ENCODE results near the gene PDP2. TPM values are rescaled to one million over a fixed set of nuclear protein-coding genes. Genes with fewer than 3 reads are reported as not detected.

Gene PDP2
- total and polyA plus RNA-seq, 10 of the 15 experiments (the other 5 are each of a cell fraction or from before 2014, with no cell fraction given), result 1.9 to 31.1 (median 6.2) TPM

DNA sequence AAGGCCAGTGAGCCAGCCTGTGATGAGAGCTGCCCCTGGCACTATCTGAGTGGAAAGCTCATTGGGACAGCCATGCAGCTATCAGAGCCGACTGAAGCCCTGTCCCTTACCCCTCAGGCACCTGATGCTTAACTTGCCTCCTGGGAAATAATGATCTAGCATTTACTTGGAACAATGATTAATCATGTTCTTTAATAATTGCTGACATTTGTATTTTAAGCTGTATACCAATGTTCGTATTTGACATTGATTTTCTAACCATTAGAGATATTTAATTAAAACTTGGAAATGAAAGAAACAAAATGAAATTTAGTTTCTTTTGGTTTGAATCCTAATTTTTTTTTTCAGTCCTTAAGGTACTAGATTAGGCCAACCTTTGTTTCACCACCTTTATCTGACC is 10.5 kb downstream of the PDP2 start (continued):
- TF ChIP-seq BMI1 (IDR thresholded peaks at IDR 0.05; ENCODE audit: borderline replicate concordance), result no peak
- no peak for TF ChIP-seq POU2F2 (IDR thresholded peaks at IDR 0.05; ENCODE audit: borderline replicate concordance, low read depth, low read length)
- TF ChIP-seq, protein P1, sequence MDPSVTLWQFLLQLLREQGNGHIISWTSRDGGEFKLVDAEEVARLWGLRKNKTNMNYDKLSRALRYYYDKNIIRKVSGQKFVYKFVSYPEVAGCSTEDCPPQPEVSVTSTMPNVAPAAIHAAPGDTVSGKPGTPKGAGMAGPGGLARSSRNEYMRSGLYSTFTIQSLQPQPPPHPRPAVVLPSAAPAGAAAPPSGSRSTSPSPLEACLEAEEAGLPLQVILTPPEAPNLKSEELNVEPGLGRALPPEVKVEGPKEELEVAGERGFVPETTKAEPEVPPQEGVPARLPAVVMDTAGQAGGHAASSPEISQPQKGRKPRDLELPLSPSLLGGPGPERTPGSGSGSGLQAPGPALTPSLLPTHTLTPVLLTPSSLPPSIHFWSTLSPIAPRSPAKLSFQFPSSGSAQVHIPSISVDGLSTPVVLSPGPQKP (IDR thresholded peaks at IDR 0.05; ENCODE audit: low read depth, low read length), result no peak
- no peak for TF ChIP-seq CHD4 (IDR thresholded peaks at IDR 0.05)

DNA sequence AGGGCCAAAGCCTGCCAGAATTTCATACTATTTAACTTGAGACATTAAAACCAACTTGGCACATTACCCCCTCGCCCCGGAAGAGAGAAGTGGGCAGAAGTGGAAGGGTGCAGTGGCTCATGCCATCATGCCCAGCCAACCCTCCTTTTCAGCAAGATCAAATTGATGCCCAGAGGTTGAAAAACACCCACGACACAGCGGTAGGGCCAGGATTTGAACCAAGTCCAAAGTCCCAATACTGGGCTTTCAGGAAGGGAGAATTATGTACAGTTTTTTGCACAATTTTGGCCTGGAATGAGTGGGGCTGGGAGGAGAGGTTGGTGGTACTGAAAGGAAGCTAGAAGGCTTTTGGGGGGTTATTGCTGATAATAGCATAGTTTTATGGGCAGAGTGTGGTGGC is 11.0 kb downstream of the PDP2 start:
- POLR2A ChIA-PET, result interaction anchor here (1.5 kb wide), 1 partner anchor 9 kb away, joined by 5 read pairs; no protein-coding TSS in a partner anchor
- Histone ChIP-seq H3K27me3 (replicated peaks in 1 of 2; ENCODE audit: control insufficient read depth in 2 of 2, insufficient read depth in 2 of 2, low read length in 1 of 2) (no peaks in the 10 kb centered on the region), H3K36me3 (ENCODE audit: control insufficient read depth in 2 of 2, insufficient read depth in 2 of 2, low read length in 1 of 2) (peaks cover 0 to 3% of the 10 kb centered on the region in 2 experiments; a peak in 2 of 4 replicates), H2AFZ (ENCODE audit: control insufficient read depth, low read depth, low read length) (no peak overlapping the region), H3K27ac (ENCODE audit: control insufficient read depth, insufficient read depth) (no peak overlapping the region), H3K9ac (ENCODE audit: control insufficient read depth, insufficient read depth, low read length) (no peak overlapping the region), H4K20me1 (ENCODE audit: control insufficient read depth, insufficient read depth) (no peaks in the 10 kb centered on the region), H3K4me3 (no peak overlapping the region), H3K4me2 (ENCODE audit: control insufficient read depth, insufficient read depth) (no peak overlapping the region), H3K4me1 (ENCODE audit: control insufficient read depth, insufficient read depth, low read length) (no peaks in the 10 kb centered on the region; the same call in 1 of the 2 replicates), H3K9me3 (replicated peaks; ENCODE audit: control insufficient read depth, insufficient read depth, low read length) (no peaks in the 10 kb centered on the region), H3K79me2 (ENCODE audit: control insufficient read depth, insufficient read depth, low read length) (no peaks in the 10 kb centered on the region)
- CTCF ChIA-PET, result interaction anchor here (1.6 to 9.7 kb wide), 4 partner anchors 9 to 56 kb away, joined by 4 to 77 read pairs (median 10); partner anchors contain the start of gene RRAD
- ATAC-seq, result no peak
- in situ Hi-C loops (cut with MboI) (no loop called here), intact Hi-C loops (cut with micrococcal nuclease; ENCODE audit: unreplicated experiment) (no loop called here)
- BruUV-seq (replicated peaks), result no TSS peak
- 95% methylated on average over 4 of the region's 4 CpGs for WGBS (ENCODE audit: insufficient coverage, insufficient replicate concordance, low lambda C conversion rate, missing lambda C conversion rate)
- no peak for FAIRE-seq
- SMC1A ChIA-PET (ENCODE audit: uncharacterized antibody, unreplicated experiment), result interaction anchor here (2.0 to 2.3 kb wide), 2 partner anchors 9 to 37 kb away, joined by 6 to 7 read pairs; no protein-coding TSS in a partner anchor
- RAD21 ChIA-PET (ENCODE audit: unreplicated experiment), result interaction anchor here (1.1 kb wide), 1 partner anchor 11 kb away, joined by 3 read pairs; the partner anchor contains the start of gene PDP2
- DNase-seq (ENCODE audit: low read depth, low spot score), result no peak
- TF ChIP-seq BMI1 (IDR thresholded peaks at IDR 0.05; ENCODE audit: borderline replicate concordance), result no peak
- no peak for TF ChIP-seq HDGF (IDR thresholded peaks at IDR 0.05)
- no peak for TF ChIP-seq NFXL1 (IDR thresholded peaks at IDR 0.05; ENCODE audit: borderline replicate concordance)
- TF ChIP-seq RAD51 (IDR thresholded peaks at IDR 0.05), result no peak
- no peak for TF ChIP-seq POU2F2 (IDR thresholded peaks at IDR 0.05; ENCODE audit: borderline replicate concordance, low read depth, low read length)
- TF ChIP-seq, protein P2, sequence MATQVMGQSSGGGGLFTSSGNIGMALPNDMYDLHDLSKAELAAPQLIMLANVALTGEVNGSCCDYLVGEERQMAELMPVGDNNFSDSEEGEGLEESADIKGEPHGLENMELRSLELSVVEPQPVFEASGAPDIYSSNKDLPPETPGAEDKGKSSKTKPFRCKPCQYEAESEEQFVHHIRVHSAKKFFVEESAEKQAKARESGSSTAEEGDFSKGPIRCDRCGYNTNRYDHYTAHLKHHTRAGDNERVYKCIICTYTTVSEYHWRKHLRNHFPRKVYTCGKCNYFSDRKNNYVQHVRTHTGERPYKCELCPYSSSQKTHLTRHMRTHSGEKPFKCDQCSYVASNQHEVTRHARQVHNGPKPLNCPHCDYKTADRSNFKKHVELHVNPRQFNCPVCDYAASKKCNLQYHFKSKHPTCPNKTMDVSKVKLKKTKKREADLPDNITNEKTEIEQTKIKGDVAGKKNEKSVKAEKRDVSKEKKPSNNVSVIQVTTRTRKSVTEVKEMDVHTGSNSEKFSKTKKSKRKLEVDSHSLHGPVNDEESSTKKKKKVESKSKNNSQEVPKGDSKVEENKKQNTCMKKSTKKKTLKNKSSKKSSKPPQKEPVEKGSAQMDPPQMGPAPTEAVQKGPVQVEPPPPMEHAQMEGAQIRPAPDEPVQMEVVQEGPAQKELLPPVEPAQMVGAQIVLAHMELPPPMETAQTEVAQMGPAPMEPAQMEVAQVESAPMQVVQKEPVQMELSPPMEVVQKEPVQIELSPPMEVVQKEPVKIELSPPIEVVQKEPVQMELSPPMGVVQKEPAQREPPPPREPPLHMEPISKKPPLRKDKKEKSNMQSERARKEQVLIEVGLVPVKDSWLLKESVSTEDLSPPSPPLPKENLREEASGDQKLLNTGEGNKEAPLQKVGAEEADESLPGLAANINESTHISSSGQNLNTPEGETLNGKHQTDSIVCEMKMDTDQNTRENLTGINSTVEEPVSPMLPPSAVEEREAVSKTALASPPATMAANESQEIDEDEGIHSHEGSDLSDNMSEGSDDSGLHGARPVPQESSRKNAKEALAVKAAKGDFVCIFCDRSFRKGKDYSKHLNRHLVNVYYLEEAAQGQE (IDR thresholded peaks at IDR 0.05; ENCODE audit: low read depth, low read length), result no peak
- TF ChIP-seq, protein P3, sequence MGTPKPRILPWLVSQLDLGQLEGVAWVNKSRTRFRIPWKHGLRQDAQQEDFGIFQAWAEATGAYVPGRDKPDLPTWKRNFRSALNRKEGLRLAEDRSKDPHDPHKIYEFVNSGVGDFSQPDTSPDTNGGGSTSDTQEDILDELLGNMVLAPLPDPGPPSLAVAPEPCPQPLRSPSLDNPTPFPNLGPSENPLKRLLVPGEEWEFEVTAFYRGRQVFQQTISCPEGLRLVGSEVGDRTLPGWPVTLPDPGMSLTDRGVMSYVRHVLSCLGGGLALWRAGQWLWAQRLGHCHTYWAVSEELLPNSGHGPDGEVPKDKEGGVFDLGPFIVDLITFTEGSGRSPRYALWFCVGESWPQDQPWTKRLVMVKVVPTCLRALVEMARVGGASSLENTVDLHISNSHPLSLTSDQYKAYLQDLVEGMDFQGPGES (IDR thresholded peaks at IDR 0.05), result no peak
- no peak for TF ChIP-seq CREB1 (IDR thresholded peaks at IDR 0.05; ENCODE audit: low read depth)
- no peak for TF ChIP-seq ZSCAN29 (IDR thresholded peaks at IDR 0.05)
- TF ChIP-seq, protein P4, sequence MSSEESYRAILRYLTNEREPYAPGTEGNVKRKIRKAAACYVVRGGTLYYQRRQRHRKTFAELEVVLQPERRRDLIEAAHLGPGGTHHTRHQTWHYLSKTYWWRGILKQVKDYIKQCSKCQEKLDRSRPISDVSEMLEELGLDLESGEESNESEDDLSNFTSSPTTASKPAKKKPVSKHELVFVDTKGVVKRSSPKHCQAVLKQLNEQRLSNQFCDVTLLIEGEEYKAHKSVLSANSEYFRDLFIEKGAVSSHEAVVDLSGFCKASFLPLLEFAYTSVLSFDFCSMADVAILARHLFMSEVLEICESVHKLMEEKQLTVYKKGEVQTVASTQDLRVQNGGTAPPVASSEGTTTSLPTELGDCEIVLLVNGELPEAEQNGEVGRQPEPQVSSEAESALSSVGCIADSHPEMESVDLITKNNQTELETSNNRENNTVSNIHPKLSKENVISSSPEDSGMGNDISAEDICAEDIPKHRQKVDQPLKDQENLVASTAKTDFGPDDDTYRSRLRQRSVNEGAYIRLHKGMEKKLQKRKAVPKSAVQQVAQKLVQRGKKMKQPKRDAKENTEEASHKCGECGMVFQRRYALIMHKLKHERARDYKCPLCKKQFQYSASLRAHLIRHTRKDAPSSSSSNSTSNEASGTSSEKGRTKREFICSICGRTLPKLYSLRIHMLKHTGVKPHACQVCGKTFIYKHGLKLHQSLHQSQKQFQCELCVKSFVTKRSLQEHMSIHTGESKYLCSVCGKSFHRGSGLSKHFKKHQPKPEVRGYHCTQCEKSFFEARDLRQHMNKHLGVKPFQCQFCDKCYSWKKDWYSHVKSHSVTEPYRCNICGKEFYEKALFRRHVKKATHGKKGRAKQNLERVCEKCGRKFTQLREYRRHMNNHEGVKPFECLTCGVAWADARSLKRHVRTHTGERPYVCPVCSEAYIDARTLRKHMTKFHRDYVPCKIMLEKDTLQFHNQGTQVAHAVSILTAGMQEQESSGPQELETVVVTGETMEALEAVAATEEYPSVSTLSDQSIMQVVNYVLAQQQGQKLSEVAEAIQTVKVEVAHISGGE (CRISPR knock-in tag; IDR thresholded peaks at IDR 0.05), result no peak

Data from GM12878 (cell line).